ENCODE data around the gene OR5M8. TPM values are rescaled to one million over a fixed set of nuclear protein-coding genes. Genes with fewer than 3 reads are reported as not detected.

The OR5M8 gene
- total RNA-seq, 1 experiment from 2014 or later: not detected

GRCh38 chr11:56522008-56522407, 30.8 kb upstream of the OR5M8 start:
- Mint-ChIP-seq H3K4me3 (no peak overlapping the region), H3K4me1 (0 out of 2 replicates have a peak, but pooled peaks cover 2% of the 10 kb centered on the region), H3K36me3 (no peaks in the 10 kb centered on the region), H3K27ac (no peak overlapping the region), H3K9me3 (peaks cover 12% of the 10 kb centered on the region), H3K27me3 (ENCODE audit: low read depth) (peaks cover 4% of the 10 kb centered on the region)
- DNase-seq (ENCODE audit: low spot score) (peak; percentile 16), ATAC-seq (peak; percentile 60)
- POLR2A ChIA-PET: no interaction called here
- CTCF ChIA-PET: interaction anchor here (1.0 kb wide), 1 partner anchor 260 kb away, joined by 4 read pairs; no protein-coding TSS in a partner anchor
- TF ChIP-seq ZNF121 (CRISPR knock-in tag; IDR thresholded peaks at IDR 0.05) (no peak), ERG (CRISPR knock-in tag; IDR thresholded peaks at IDR 0.05) (no peak), AR (CRISPR knock-in tag; IDR thresholded peaks at IDR 0.05) (no peak), IRF2 (CRISPR knock-in tag; IDR thresholded peaks at IDR 0.05; ENCODE audit: borderline replicate concordance, low read depth) (no peak), TCF7 (CRISPR knock-in tag; IDR thresholded peaks at IDR 0.05; ENCODE audit: low read depth) (no peak)

- H3K36me3 Mint-ChIP-seq: no peaks in the 10 kb centered on the region
- H3K4me1 Mint-ChIP-seq: no peaks in the 10 kb centered on the region
- peaks cover 16% of the 10 kb centered on the region for H3K9me3 Mint-ChIP-seq
- POLR2A ChIA-PET: no interaction called here
- DNase-seq (ENCODE audit: low spot score) (no peak), ATAC-seq (no peak)
- no peak overlapping the region for H3K27ac Mint-ChIP-seq
- no peak for TF ChIP-seq NR2C2 (CRISPR knock-in tag; IDR thresholded peaks at IDR 0.05)
- TF ChIP-seq ETV6 (CRISPR knock-in tag; IDR thresholded peaks at IDR 0.05): no peak
- no peak for TF ChIP-seq FOXK1 (CRISPR knock-in tag; IDR thresholded peaks at IDR 0.05)
- no peak for TF ChIP-seq E2F1 (CRISPR knock-in tag; IDR thresholded peaks at IDR 0.05)
- no peak for TF ChIP-seq ZNF281 (CRISPR knock-in tag; IDR thresholded peaks at IDR 0.05)
- TF ChIP-seq IRF2 (CRISPR knock-in tag; IDR thresholded peaks at IDR 0.05; ENCODE audit: borderline replicate concordance, low read depth): no peak
- no peak for TF ChIP-seq NFE2L1 (CRISPR knock-in tag; IDR thresholded peaks at IDR 0.05)
- TF ChIP-seq IRF1 (CRISPR knock-in tag; IDR thresholded peaks at IDR 0.05): no peak
- CTCF ChIA-PET: interaction anchor here (1.0 kb wide), 1 partner anchor 11 kb away, joined by 3 read pairs; no protein-coding TSS in a partner anchor
- H3K4me3 Mint-ChIP-seq: no peak overlapping the region
- peaks cover 4% of the 10 kb centered on the region for H3K27me3 Mint-ChIP-seq (ENCODE audit: low read depth)
Measured at GRCh38 chr11:56513280-56513679, 22.1 kb upstream of the OR5M8 start.

- ATAC-seq (no peak), DNase-seq (ENCODE audit: low spot score) (no peak)
- ChIA-PET CTCF (no interaction called here), POLR2A (no interaction called here)
- H3K36me3 Mint-ChIP-seq: no peaks in the 10 kb centered on the region
- H3K27ac Mint-ChIP-seq: no peak overlapping the region
- H3K4me1 Mint-ChIP-seq: no peaks in the 10 kb centered on the region
- no peaks in the 10 kb centered on the region; the same call in 1 of the 2 replicates for H3K27me3 Mint-ChIP-seq (ENCODE audit: low read depth)
- H3K4me3 Mint-ChIP-seq: no peak overlapping the region
- peaks cover 32% of the 10 kb centered on the region for H3K9me3 Mint-ChIP-seq
- TF ChIP-seq KAT7 (CRISPR knock-in tag; IDR thresholded peaks at IDR 0.05; ENCODE audit: borderline replicate concordance): no peak
- TF ChIP-seq CREM (CRISPR knock-in tag; IDR thresholded peaks at IDR 0.05): no peak
- TF ChIP-seq SMAD3 (CRISPR knock-in tag; IDR thresholded peaks at IDR 0.05; ENCODE audit: borderline replicate concordance): no peak
- no peak for TF ChIP-seq CDX4 (CRISPR knock-in tag; IDR thresholded peaks at IDR 0.05; ENCODE audit: borderline replicate concordance)
- no peak for TF ChIP-seq GABPB1 (CRISPR knock-in tag; IDR thresholded peaks at IDR 0.05)
- TF ChIP-seq SP1 (CRISPR knock-in tag; conservative IDR thresholded peaks at IDR 0.05): no peak
- TF ChIP-seq MXD4 (CRISPR knock-in tag; IDR thresholded peaks at IDR 0.05; ENCODE audit: borderline replicate concordance): no peak
- TF ChIP-seq TEAD1 (CRISPR knock-in tag; IDR thresholded peaks at IDR 0.05): no peak
- TF ChIP-seq ZNF423 (CRISPR knock-in tag; IDR thresholded peaks at IDR 0.05): no peak
- TF ChIP-seq ERG (CRISPR knock-in tag; IDR thresholded peaks at IDR 0.05): no peak
- TF ChIP-seq IRF2 (CRISPR knock-in tag; IDR thresholded peaks at IDR 0.05; ENCODE audit: borderline replicate concordance, low read depth): no peak
- no peak for TF ChIP-seq FOXJ3 (CRISPR knock-in tag; IDR thresholded peaks at IDR 0.05; ENCODE audit: borderline replicate concordance)
Measured at GRCh38 chr11:56509439-56509838, 18.3 kb upstream of the OR5M8 start.
